H1 (cell line): ENCODE measurements around the gene RYR3. TPM values are rescaled to one million over a fixed set of nuclear protein-coding genes. Genes with fewer than 3 reads are reported as not detected.

Source experiments
- CTCF ChIA-PET: fragments of 300-600 bp; sonication (Branson Sonifier 250); formaldehyde crosslinking; loops from one replicate; lab custom pipeline; 2021; ENCODE audit not compliant: partially characterized antibody; lab: Charles Lee
- POLR2A ChIA-PET: fragments of 300-600 bp; sonication (Branson Sonifier 250); formaldehyde crosslinking; loops from one replicate; lab custom pipeline; 2021; ENCODE audit warnings: inconsistent platforms; ENCODE audit not compliant: partially characterized antibody; lab: Charles Lee
- DNase-seq, 2 experiments: peaks; one replicate each; pipeline versions ENCODE4 v3.0.0 to v3.0.0-alpha.2; 2010 to 2022; ENCODE audit warnings: low spot score in 2 of 2, low read depth in 1 of 2, mixed read lengths in 1 of 2
- FAIRE-seq: peaks from 2 replicates; lab custom pipeline; 2011; peaks lifted over from hg19 to GRCh38; lab: Jason Lieb, UNC
- H2AFZ ChIP-seq: 2 replicates; pipeline ENCODE4 v1.8.1; 2012; ENCODE audit warnings: low read length, inconsistent platforms
- H2AK5ac ChIP-seq: 2 replicates; pipeline ENCODE4 v1.6.1; 2013; ENCODE audit warnings: low read depth, low read length
- H2BK120ac ChIP-seq: replicated peaks from 2 replicates; pipeline ENCODE3; 2013; ENCODE audit warnings: low read depth, low read length, inconsistent platforms
- H2BK12ac ChIP-seq: 2 replicates; pipeline ENCODE4 v1.6.1; 2013; ENCODE audit warnings: low read depth, low read length
- H2BK15ac ChIP-seq: 2 replicates; pipeline ENCODE4 v1.6.1; 2013; ENCODE audit warnings: low read length
- H2BK20ac ChIP-seq: 2 replicates; pipeline ENCODE4 v1.6.1; 2013; ENCODE audit warnings: low read length
- H2BK5ac ChIP-seq: 2 replicates; pipeline ENCODE4 v1.6.1; 2013; ENCODE audit warnings: low read depth, low read length
- H3K14ac ChIP-seq: 2 replicates; pipeline ENCODE4 v1.6.1; 2013; ENCODE audit warnings: inconsistent platforms; ENCODE audit not compliant: insufficient read length
- H3K18ac ChIP-seq: 2 replicates; pipeline ENCODE4 v1.6.1; 2013; ENCODE audit warnings: low read length; ENCODE audit errors: extremely low read depth
- H3K23ac ChIP-seq: 2 replicates; pipeline ENCODE4 v1.6.1; 2013; ENCODE audit warnings: inconsistent platforms; ENCODE audit not compliant: insufficient read length
- H3K23me2 ChIP-seq: 2 replicates; pipeline ENCODE4 v1.6.1; 2013; ENCODE audit warnings: low read depth, low read length
- H3K27ac ChIP-seq: 2 replicates; pipeline ENCODE4 v1.6.1; 2011; ENCODE audit warnings: low read depth, low read length, inconsistent platforms
- H3K27me3 ChIP-seq, 4 experiments: replicated peaks in 1 of 4; 1 replicate in 1 of 4; 2 replicates in 3 of 4; pipeline versions ENCODE4 v1.6.1 to v1.8.1; 2011 to 2013; ENCODE audit warnings: low read length in 3 of 4, mild to moderate bottlenecking in 3 of 4, inconsistent platforms in 2 of 4, mixed read lengths in 2 of 4, moderate library complexity in 1 of 4; ENCODE audit not compliant: control insufficient read depth in 3 of 4, insufficient read depth in 3 of 4; ENCODE audit errors: extremely low read depth in 1 of 4
- H3K36me3 ChIP-seq, 4 experiments: 2 replicates each; pipeline versions ENCODE4 v1.6.1 to v1.8.1; 2011 to 2013; ENCODE audit warnings: mild to moderate bottlenecking in 4 of 4, low read length in 3 of 4, moderate library complexity in 2 of 4, control low read depth in 1 of 4, inconsistent platforms in 1 of 4; ENCODE audit not compliant: insufficient read depth in 4 of 4, control insufficient read depth in 2 of 4
- H3K4ac ChIP-seq: replicated peaks from 2 replicates; pipeline ENCODE3; 2013; ENCODE audit warnings: low read length, low read depth, mixed read lengths, inconsistent platforms; ENCODE audit not compliant: insufficient read length
- H3K4me1 ChIP-seq, 4 experiments: replicated peaks in 1 of 4; 1 replicate in 1 of 4; 2 replicates in 3 of 4; pipeline versions ENCODE4 v1.6.1 to v1.8.1; 2011 to 2013; ENCODE audit warnings: low read length in 3 of 4, inconsistent platforms in 2 of 4, mixed read lengths in 1 of 4; ENCODE audit not compliant: insufficient read depth in 4 of 4, control insufficient read depth in 3 of 4
- H3K4me2 ChIP-seq, 2 experiments: 2 replicates each; pipeline versions ENCODE4 v1.6.1 to v1.8.1; 2011 to 2013; ENCODE audit warnings: low read depth in 2 of 2, low read length in 2 of 2, control low read depth in 1 of 2, inconsistent platforms in 1 of 2, mild to moderate bottlenecking in 1 of 2; ENCODE audit not compliant: insufficient read depth in 1 of 2
- H3K4me3 ChIP-seq, 4 experiments: fragments of 200-600, 300-600 bp in 1 of 4; sonication (generic), shearing (Covaris generic), sonication (Bioruptor Twin) in 1 of 4; 2 replicates each; pipeline versions ENCODE4 v1.5.1 to v1.8.1; 2011 to 2016; ENCODE audit warnings: low read length in 4 of 4, low read depth in 3 of 4, control low read depth in 2 of 4, inconsistent platforms in 2 of 4, mild to moderate bottlenecking in 2 of 4, mixed read lengths in 1 of 4, moderate library complexity in 1 of 4; ENCODE audit not compliant: insufficient read depth in 2 of 4; ENCODE audit errors: extremely low read depth in 1 of 4
- H3K56ac ChIP-seq: replicated peaks from 2 replicates; pipeline ENCODE3; 2013; ENCODE audit warnings: low read depth, mild to moderate bottlenecking, mixed read lengths, low read length, inconsistent platforms; ENCODE audit not compliant: insufficient read length
- H3K79me1 ChIP-seq: 2 replicates; pipeline ENCODE4 v1.6.1; 2013; ENCODE audit warnings: low read depth, low read length, control low read depth
- H3K79me2 ChIP-seq, 2 experiments: 2 replicates each; pipeline versions ENCODE4 v1.6.1 to v1.8.1; 2012 to 2013; ENCODE audit warnings: low read length in 2 of 2, mild to moderate bottlenecking in 2 of 2, inconsistent platforms in 1 of 2; ENCODE audit not compliant: insufficient read depth in 2 of 2, control insufficient read depth in 1 of 2
- H3K9ac ChIP-seq, 4 experiments: replicated peaks in 1 of 4; 1 replicate in 1 of 4; 2 replicates in 3 of 4; pipeline versions ENCODE4 v1.6.1 to v1.8.1; 2011 to 2013; ENCODE audit warnings: low read depth in 3 of 4, low read length in 3 of 4, control low read depth in 2 of 4, mild to moderate bottlenecking in 2 of 4, moderate library complexity in 2 of 4, inconsistent platforms in 1 of 4; ENCODE audit errors: extremely low read depth in 1 of 4
- H3K9me3 ChIP-seq, 2 experiments: 2 replicates each; pipeline versions ENCODE4 v1.6.1 to v1.8.1; 2012 to 2013; ENCODE audit warnings: mild to moderate bottlenecking in 2 of 2, moderate library complexity in 2 of 2, control low read depth in 1 of 2, inconsistent platforms in 1 of 2, low read depth in 1 of 2, low read length in 1 of 2, mixed read lengths in 1 of 2; ENCODE audit not compliant: insufficient read depth in 2 of 2
- H4K20me1 ChIP-seq, 2 experiments: replicated peaks in 1 of 2; 2 replicates each; pipeline versions ENCODE3 to v1.8.1; 2011 to 2013; ENCODE audit warnings: inconsistent platforms in 2 of 2, low read length in 2 of 2, mild to moderate bottlenecking in 1 of 2; ENCODE audit not compliant: insufficient read depth in 2 of 2, control insufficient read depth in 1 of 2
- H4K5ac ChIP-seq: 2 replicates; pipeline ENCODE4 v1.6.1; 2013; ENCODE audit warnings: low read length, low read depth, mixed read lengths, inconsistent platforms; ENCODE audit not compliant: insufficient read length
- H4K8ac ChIP-seq: 2 replicates; pipeline ENCODE4 v1.8.0; 2013; ENCODE audit warnings: mild to moderate bottlenecking, moderate library complexity, low read length, inconsistent platforms; ENCODE audit not compliant: insufficient read depth; ENCODE audit errors: extremely low read depth
- H4K91ac ChIP-seq: replicated peaks from 2 replicates; pipeline ENCODE3; 2013; ENCODE audit warnings: low read length, mixed read lengths, inconsistent platforms; ENCODE audit not compliant: insufficient read length
- EGR1 ChIP-seq: IDR thresholded peaks from 2 replicates; pipeline ENCODE4 v1.6.1; 2011; ENCODE audit warnings: low read depth, low read length, borderline replicate concordance
- EP300 ChIP-seq, 2 experiments: IDR thresholded peaks; 1 replicate in 1 of 2; 2 replicates in 1 of 2; pipeline ENCODE4 v1.6.1; 2011 to 2012; ENCODE audit warnings: low read depth in 2 of 2, low read length in 2 of 2, mild to moderate bottlenecking in 2 of 2, borderline replicate concordance in 1 of 2, inconsistent platforms in 1 of 2, moderate library complexity in 1 of 2
- JUN ChIP-seq: IDR thresholded peaks from 2 replicates; pipeline ENCODE4 v1.6.1; 2011; ENCODE audit warnings: low read depth, mild to moderate bottlenecking, improper control_type of control experiment, low read length
- KDM1A ChIP-seq: fragments of 200-600, 300-600 bp; sonication (generic); IDR thresholded peaks from 2 replicates; pipeline ENCODE4 v1.7.1; 2016; ENCODE audit warnings: mild to moderate bottlenecking, low read length, borderline replicate concordance
- POU5F1 ChIP-seq: IDR thresholded peaks from 2 replicates; pipeline ENCODE4 v1.6.1; 2011; ENCODE audit warnings: low read depth, mild to moderate bottlenecking, low read length, moderate library complexity
- SAP30 ChIP-seq: fragments of 300-600 bp; sonication (generic); IDR thresholded peaks from 2 replicates; pipeline ENCODE4 v1.7.1; 2012; ENCODE audit warnings: low read length, moderate library complexity, mild to moderate bottlenecking, inconsistent platforms; ENCODE audit not compliant: insufficient read depth, insufficient replicate concordance
- SP2 ChIP-seq: IDR thresholded peaks from 2 replicates; pipeline ENCODE4 v1.6.1; 2012; ENCODE audit warnings: mild to moderate bottlenecking, low read length, inconsistent platforms
- YY1 ChIP-seq: IDR thresholded peaks from 2 replicates; pipeline ENCODE4 v1.6.1; 2011; ENCODE audit warnings: low read depth, mild to moderate bottlenecking, low read length
- WGBS, 2 experiments: shearing (Covaris generic) in 1 of 2; methylation state at CpG; one replicate each; pipeline versions ENCODE4 v1.1.6 to v1.1.7; 2013 to 2015; ENCODE audit warnings: low lambda C conversion rate in 2 of 2, mixed read lengths in 2 of 2, inconsistent platforms in 1 of 2, low coverage in 1 of 2, missing lambda C conversion rate in 1 of 2; ENCODE audit not compliant: insufficient replicate concordance in 2 of 2, insufficient coverage in 1 of 2, insufficient read length in 1 of 2; ENCODE audit errors: extremely low coverage in 1 of 2, missing lambda C conversion rate in 1 of 2; 5-methylcytosine and 5-hydroxymethylcytosine counted together
- polyA plus RNA-seq, 7 experiments: library from polyadenylated mRNA; depleted of rRNA in 3 of 7; stranded (reverse) in 5 of 7; unstranded in 2 of 7; fragments of >200 nt in 5 of 7; fragments of 200-250 nt in 2 of 7; gene quantifications; 1 replicate in 5 of 7; 2 replicates in 1 of 7; 4 replicates in 1 of 7; pipeline versions ENCODE4 v1.2.1 to v1.2.3, GENCODE V29; 2011 to 2013; ENCODE audit warnings: missing spikeins in 2 of 7, mixed read lengths in 2 of 7
- total RNA-seq: library from RNA; stranded (reverse); fragmentation: NEBNext Ultra II Directional; extraction: Animal tissue kit (Norgen Biotek cat#: 25700); gene quantifications from 2 replicates; pipeline ENCODE4 v1.2.1, GENCODE V29; 2021

Gene RYR3
- total and polyA plus RNA-seq, 2 of the 8 experiments (the other 6 are each of a cell fraction or from before 2014, with no cell fraction given): 0.33 to 3.4 TPM

GRCh38 chr15:33655488-33655887, 344.7 kb downstream of the RYR3 start:
- H3K79me1 ChIP-seq: no peaks in the 10 kb centered on the region
- no peaks in the 10 kb centered on the region for H4K20me1 ChIP-seq
- H4K5ac ChIP-seq: no peak overlapping the region
- TF ChIP-seq SP2 (no peak), KDM1A (no peak), EP300 (IDR thresholded peaks at IDR 0.05; ENCODE audit: borderline replicate concordance in 1 of 2, low read depth in 2 of 2, low read length in 2 of 2) (no peak), YY1 (no peak), POU5F1 (no peak), SAP30 (no peak), JUN (no peak), EGR1 (no peak)
- no peak overlapping the region for H3K4ac ChIP-seq
- no peak for FAIRE-seq
- H3K4me2 ChIP-seq: no peak overlapping the region
- ChIA-PET POLR2A (no interaction called here), CTCF (interaction anchor here (0.7 to 2.2 kb wide), 7 partner anchors 7 to 363 kb away, joined by 3 to 9 read pairs (median 5); no protein-coding TSS in a partner anchor)
- 91% methylated on average over 5 of the region's 5 CpGs; no CpG with 5 or more reads in 1 of the 2 experiments for WGBS, 2 experiments
- no peak overlapping the region for H2BK12ac ChIP-seq
- no peaks in the 10 kb centered on the region for H3K9me3 ChIP-seq
- no peak overlapping the region for H3K4me3 ChIP-seq
- no peaks in the 10 kb centered on the region for H3K27me3 ChIP-seq
- no peaks in the 10 kb centered on the region for H3K79me2 ChIP-seq
- H2AK5ac ChIP-seq: no peak overlapping the region
- H2BK20ac ChIP-seq: no peak overlapping the region
- DNase-seq: no peak
- no peak overlapping the region for H2AFZ ChIP-seq
- H4K8ac ChIP-seq: no peak overlapping the region
- H3K56ac ChIP-seq: no peak overlapping the region
- no peak overlapping the region for H2BK15ac ChIP-seq
- H3K36me3 ChIP-seq: no peaks in the 10 kb centered on the region
- no peaks in the 10 kb centered on the region for H3K23me2 ChIP-seq
- no peak overlapping the region for H3K9ac ChIP-seq
- no peak overlapping the region for H3K14ac ChIP-seq
- no peak overlapping the region for H4K91ac ChIP-seq
- no peak overlapping the region for H3K27ac ChIP-seq
- no peak overlapping the region for H2BK120ac ChIP-seq
- H3K23ac ChIP-seq: no peak overlapping the region
- no peak overlapping the region for H3K18ac ChIP-seq
- H3K4me1 ChIP-seq: no peaks in the 10 kb centered on the region
- H2BK5ac ChIP-seq: no peak overlapping the region
